Measurements from ENCODE around the gene ZFAND4.

Gene ZFAND4

GRCh38 chr10:45653454-45653853 lies 19.1 kb downstream of the ZFAND4 start:
- H3K36me3 ChIP-seq, result peaks cover 4% of the 10 kb centered on the region
- H3K4me3 ChIP-seq (ENCODE audit: low read depth in 1 of 2, low read length in 1 of 2), result no peak overlapping the region
- no peak for TF ChIP-seq CTCF (IDR thresholded peaks at IDR 0.05)
- H3K27ac ChIP-seq, result no peak overlapping the region
- no peaks in the 10 kb centered on the region for H3K4me1 ChIP-seq (ENCODE audit: control insufficient read depth in 1 of 2, insufficient read depth in 1 of 2, low read depth in 1 of 2, low read length in 1 of 2)
- H3K9me3 ChIP-seq, result no peaks in the 10 kb centered on the region
- no peaks in the 10 kb centered on the region for H3K27me3 ChIP-seq

- no peak overlapping the region for H3K4me3 ChIP-seq (ENCODE audit: low read depth in 1 of 2, low read length in 1 of 2)
- TF ChIP-seq CTCF (IDR thresholded peaks at IDR 0.05), result no peak
- H3K36me3 ChIP-seq, result peaks cover 13% of the 10 kb centered on the region
- H3K27ac ChIP-seq, result no peak overlapping the region
- H3K27me3 ChIP-seq, result no peaks in the 10 kb centered on the region
- no peaks in the 10 kb centered on the region for H3K9me3 ChIP-seq
- no peaks in the 10 kb centered on the region for H3K4me1 ChIP-seq (ENCODE audit: control insufficient read depth in 1 of 2, insufficient read depth in 1 of 2, low read depth in 1 of 2, low read length in 1 of 2)
These were observed 20.1 kb downstream of the ZFAND4 start for GRCh38 chr10:45652511-45652910.

- no peaks in the 10 kb centered on the region for H3K9me3 ChIP-seq
- no peaks in the 10 kb centered on the region for H3K4me1 ChIP-seq (ENCODE audit: control insufficient read depth in 1 of 2, insufficient read depth in 1 of 2, low read depth in 1 of 2, low read length in 1 of 2)
- H3K4me3 ChIP-seq (ENCODE audit: low read depth in 1 of 2, low read length in 1 of 2), result no peak overlapping the region
- no peak for TF ChIP-seq CTCF (IDR thresholded peaks at IDR 0.05)
- no peaks in the 10 kb centered on the region for H3K27me3 ChIP-seq
- no peak overlapping the region for H3K27ac ChIP-seq
- H3K36me3 ChIP-seq, result peaks cover 20% of the 10 kb centered on the region
These were observed 23.3 kb downstream of the ZFAND4 start for GRCh38 chr10:45649296-45649695.

- Histone ChIP-seq H3K9me3 (no peaks in the 10 kb centered on the region), H3K27ac (no peak overlapping the region), H3K4me3 (ENCODE audit: low read depth in 1 of 2, low read length in 1 of 2) (no peak overlapping the region), H3K36me3 (peaks cover 20% of the 10 kb centered on the region), H3K4me1 (ENCODE audit: control insufficient read depth in 1 of 2, insufficient read depth in 1 of 2, low read depth in 1 of 2, low read length in 1 of 2) (no peaks in the 10 kb centered on the region), H3K27me3 (no peaks in the 10 kb centered on the region)
- TF ChIP-seq CTCF (IDR thresholded peaks at IDR 0.05), result no peak
These were observed 25.5 kb downstream of the ZFAND4 start for GRCh38 chr10:45647118-45647517.

- Histone ChIP-seq H3K27me3 (no peaks in the 10 kb centered on the region), H3K4me1 (ENCODE audit: control insufficient read depth in 1 of 2, insufficient read depth in 1 of 2, low read depth in 1 of 2, low read length in 1 of 2) (no peaks in the 10 kb centered on the region), H3K9me3 (no peaks in the 10 kb centered on the region), H3K36me3 (peaks cover 25% of the 10 kb centered on the region), H3K27ac (no peak overlapping the region), H3K4me3 (ENCODE audit: low read depth in 1 of 2, low read length in 1 of 2) (no peak overlapping the region)
- no peak for TF ChIP-seq CTCF (IDR thresholded peaks at IDR 0.05)
These were observed 26.1 kb downstream of the ZFAND4 start for GRCh38 chr10:45646384-45647050.

Data from neutrophil (primary cell).